GM23338 (cell line): ENCODE results near the gene TVP23A.

Source experiments
- CREB1 ChIP-seq: fragments of 250-450 bp; sonication (Bioruptor Pico); IDR thresholded peaks from 2 replicates; pipeline ENCODE4 v1.5.0; 2020; ENCODE audit warnings: low read depth, mild to moderate bottlenecking, moderate library complexity
- EZH2 ChIP-seq: fragments of 200-600 bp; sonication (generic); IDR thresholded peaks from one replicate; pipeline ENCODE4 v1.8.0; 2017; ENCODE audit warnings: antibody characterized with exemption, mild to moderate bottlenecking, low read depth; ENCODE audit not compliant: unreplicated experiment
- EZH2phosphoT487 ChIP-seq: fragments of 200-600 bp; sonication (generic); IDR thresholded peaks from one replicate; pipeline ENCODE4 v1.8.1; 2018; ENCODE audit warnings: antibody characterized with exemption; ENCODE audit not compliant: unreplicated experiment
- JUNB ChIP-seq: IDR thresholded peaks from one replicate; pipeline ENCODE4 v1.6.1; 2016; ENCODE audit warnings: antibody characterized with exemption; ENCODE audit not compliant: unreplicated experiment
- NANOG ChIP-seq: IDR thresholded peaks from 2 replicates; pipeline ENCODE4 v1.6.1; 2016; ENCODE audit warnings: antibody characterized with exemption, borderline replicate concordance
- POLR2AphosphoS5 ChIP-seq: IDR thresholded peaks from 2 replicates; pipeline ENCODE4 v1.6.1; 2016; ENCODE audit warnings: antibody characterized with exemption, low read depth
- STAT1 ChIP-seq: IDR thresholded peaks from one replicate; pipeline ENCODE4 v1.6.1; 2016; ENCODE audit warnings: antibody characterized with exemption; ENCODE audit not compliant: unreplicated experiment
- ZNF331 ChIP-seq: fragments of 250-450 bp; sonication (Bioruptor Pico); IDR thresholded peaks from 2 replicates; pipeline ENCODE4 v1.5.0; 2020; ENCODE audit warnings: low read depth, mild to moderate bottlenecking, moderate library complexity
- ZNF462 ChIP-seq: fragments of 250-450 bp; sonication (Bioruptor Pico); IDR thresholded peaks from 2 replicates; pipeline ENCODE4 v1.5.0; 2020; ENCODE audit warnings: mild to moderate bottlenecking, moderate library complexity
- TF ChIP-seq, protein P1 (sequence below), 2 experiments: fragments of 200-600 bp in 1 of 2; sonication (generic) in 1 of 2; conservative IDR thresholded peaks; 2 replicates each; pipeline versions ENCODE4 v1.5.1 to v1.6.1; 2016 to 2017; ENCODE audit warnings: antibody characterized with exemption in 2 of 2, low read depth in 2 of 2, mild to moderate bottlenecking in 2 of 2, moderate library complexity in 1 of 2
- TF ChIP-seq, protein P2 (sequence below): IDR thresholded peaks from one replicate; pipeline ENCODE4 v1.6.1; 2018; ENCODE audit warnings: antibody characterized with exemption; ENCODE audit not compliant: unreplicated experiment
- TF ChIP-seq, protein P3 (sequence below): IDR thresholded peaks from 2 replicates; pipeline ENCODE4 v1.6.1; 2016; ENCODE audit warnings: antibody characterized with exemption

DNA sequence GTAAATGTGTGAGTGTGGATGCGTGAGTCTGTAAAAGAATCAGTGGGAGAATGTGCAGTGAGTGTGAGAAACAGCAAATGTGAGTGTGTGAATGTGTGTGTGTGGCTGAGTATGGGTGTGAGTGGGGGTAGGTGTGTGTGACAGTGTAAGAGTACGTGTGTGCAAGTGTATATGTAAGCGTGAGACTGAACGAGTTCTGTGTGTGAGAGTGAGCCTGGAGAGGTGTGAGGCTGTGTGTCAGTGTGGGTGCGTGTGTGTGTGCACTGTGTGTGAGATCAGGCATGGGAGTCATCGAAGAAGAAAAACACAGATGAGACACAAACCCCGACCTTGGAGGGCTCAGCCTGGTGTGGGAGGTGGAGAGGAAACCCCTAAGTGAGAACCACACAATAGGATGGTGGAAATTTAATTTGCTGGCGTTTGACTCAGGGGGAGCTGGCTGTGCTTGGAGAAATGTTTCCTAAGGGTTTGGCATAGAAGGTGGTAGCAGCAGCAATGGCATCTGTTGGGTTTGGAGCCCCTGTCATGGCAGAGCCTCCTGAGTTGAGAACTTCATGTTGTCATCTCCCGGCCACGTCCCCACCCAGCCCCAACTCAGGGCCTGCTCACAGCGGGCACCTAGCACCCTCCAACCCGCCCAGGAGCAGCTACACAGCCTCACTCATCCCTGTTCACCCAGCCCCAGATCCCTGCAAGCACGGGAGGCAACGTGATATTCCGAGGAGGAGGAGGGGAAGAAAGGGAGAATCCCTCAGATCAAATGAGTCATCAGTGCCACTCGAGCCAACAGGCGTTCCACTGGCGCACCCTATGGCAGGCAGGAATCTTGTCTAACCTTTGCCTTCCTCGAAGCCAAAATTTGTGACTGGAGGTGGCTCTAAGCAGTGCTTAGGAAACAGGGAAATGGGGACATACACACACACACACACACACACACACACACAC, 89.2 kb downstream of the TVP23A start:
- TF ChIP-seq, protein P1, sequence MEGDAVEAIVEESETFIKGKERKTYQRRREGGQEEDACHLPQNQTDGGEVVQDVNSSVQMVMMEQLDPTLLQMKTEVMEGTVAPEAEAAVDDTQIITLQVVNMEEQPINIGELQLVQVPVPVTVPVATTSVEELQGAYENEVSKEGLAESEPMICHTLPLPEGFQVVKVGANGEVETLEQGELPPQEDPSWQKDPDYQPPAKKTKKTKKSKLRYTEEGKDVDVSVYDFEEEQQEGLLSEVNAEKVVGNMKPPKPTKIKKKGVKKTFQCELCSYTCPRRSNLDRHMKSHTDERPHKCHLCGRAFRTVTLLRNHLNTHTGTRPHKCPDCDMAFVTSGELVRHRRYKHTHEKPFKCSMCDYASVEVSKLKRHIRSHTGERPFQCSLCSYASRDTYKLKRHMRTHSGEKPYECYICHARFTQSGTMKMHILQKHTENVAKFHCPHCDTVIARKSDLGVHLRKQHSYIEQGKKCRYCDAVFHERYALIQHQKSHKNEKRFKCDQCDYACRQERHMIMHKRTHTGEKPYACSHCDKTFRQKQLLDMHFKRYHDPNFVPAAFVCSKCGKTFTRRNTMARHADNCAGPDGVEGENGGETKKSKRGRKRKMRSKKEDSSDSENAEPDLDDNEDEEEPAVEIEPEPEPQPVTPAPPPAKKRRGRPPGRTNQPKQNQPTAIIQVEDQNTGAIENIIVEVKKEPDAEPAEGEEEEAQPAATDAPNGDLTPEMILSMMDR (conservative IDR thresholded peaks at IDR 0.05; ENCODE audit: low read depth in 2 of 2): peak in 1 of 2 experiments; percentile 47; a peak in 2 of 4 replicates
- TF ChIP-seq EZH2phosphoT487 (no peak), JUNB (no peak), POLR2AphosphoS5 (no peak), EZH2 (no peak), NANOG (no peak), ZNF331 (CRISPR knock-in tag) (no peak), STAT1 (no peak), ZNF462 (no peak), CREB1 (no peak)
- TF ChIP-seq, protein P2, sequence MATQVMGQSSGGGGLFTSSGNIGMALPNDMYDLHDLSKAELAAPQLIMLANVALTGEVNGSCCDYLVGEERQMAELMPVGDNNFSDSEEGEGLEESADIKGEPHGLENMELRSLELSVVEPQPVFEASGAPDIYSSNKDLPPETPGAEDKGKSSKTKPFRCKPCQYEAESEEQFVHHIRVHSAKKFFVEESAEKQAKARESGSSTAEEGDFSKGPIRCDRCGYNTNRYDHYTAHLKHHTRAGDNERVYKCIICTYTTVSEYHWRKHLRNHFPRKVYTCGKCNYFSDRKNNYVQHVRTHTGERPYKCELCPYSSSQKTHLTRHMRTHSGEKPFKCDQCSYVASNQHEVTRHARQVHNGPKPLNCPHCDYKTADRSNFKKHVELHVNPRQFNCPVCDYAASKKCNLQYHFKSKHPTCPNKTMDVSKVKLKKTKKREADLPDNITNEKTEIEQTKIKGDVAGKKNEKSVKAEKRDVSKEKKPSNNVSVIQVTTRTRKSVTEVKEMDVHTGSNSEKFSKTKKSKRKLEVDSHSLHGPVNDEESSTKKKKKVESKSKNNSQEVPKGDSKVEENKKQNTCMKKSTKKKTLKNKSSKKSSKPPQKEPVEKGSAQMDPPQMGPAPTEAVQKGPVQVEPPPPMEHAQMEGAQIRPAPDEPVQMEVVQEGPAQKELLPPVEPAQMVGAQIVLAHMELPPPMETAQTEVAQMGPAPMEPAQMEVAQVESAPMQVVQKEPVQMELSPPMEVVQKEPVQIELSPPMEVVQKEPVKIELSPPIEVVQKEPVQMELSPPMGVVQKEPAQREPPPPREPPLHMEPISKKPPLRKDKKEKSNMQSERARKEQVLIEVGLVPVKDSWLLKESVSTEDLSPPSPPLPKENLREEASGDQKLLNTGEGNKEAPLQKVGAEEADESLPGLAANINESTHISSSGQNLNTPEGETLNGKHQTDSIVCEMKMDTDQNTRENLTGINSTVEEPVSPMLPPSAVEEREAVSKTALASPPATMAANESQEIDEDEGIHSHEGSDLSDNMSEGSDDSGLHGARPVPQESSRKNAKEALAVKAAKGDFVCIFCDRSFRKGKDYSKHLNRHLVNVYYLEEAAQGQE: no peak
- TF ChIP-seq, protein P3, sequence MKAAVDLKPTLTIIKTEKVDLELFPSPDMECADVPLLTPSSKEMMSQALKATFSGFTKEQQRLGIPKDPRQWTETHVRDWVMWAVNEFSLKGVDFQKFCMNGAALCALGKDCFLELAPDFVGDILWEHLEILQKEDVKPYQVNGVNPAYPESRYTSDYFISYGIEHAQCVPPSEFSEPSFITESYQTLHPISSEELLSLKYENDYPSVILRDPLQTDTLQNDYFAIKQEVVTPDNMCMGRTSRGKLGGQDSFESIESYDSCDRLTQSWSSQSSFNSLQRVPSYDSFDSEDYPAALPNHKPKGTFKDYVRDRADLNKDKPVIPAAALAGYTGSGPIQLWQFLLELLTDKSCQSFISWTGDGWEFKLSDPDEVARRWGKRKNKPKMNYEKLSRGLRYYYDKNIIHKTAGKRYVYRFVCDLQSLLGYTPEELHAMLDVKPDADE: no peak
